Suprapubic skin (tissue), 4 donors: ENCODE results near the gene FGA.

Experiments
- CTCF ChIP-seq, 2 donors: fragments of 200-600 bp in 1 of 2; fragments of 450-650 bp in 1 of 2; sonication (generic) in 1 of 2; IDR thresholded peaks; one replicate each; pipeline ENCODE4 v1.5.1; 2016 to 2019; ENCODE audit warnings: antibody characterized with exemption in 2 of 2, mild to moderate bottlenecking in 1 of 2, moderate library complexity in 1 of 2
- EP300 ChIP-seq: sonication (generic); formaldehyde crosslinking; IDR thresholded peaks from one replicate; pipeline ENCODE4 v1.6.1; 2017; ENCODE audit warnings: antibody characterized with exemption
- POLR2A ChIP-seq, 2 donors: fragments of 450-650 bp; IDR thresholded peaks; one replicate each; pipeline ENCODE4 v1.6.1; 2017; ENCODE audit warnings: antibody characterized with exemption in 2 of 2, mild to moderate bottlenecking in 2 of 2, moderate library complexity in 2 of 2
- POLR2AphosphoS5 ChIP-seq, 3 donors: sonication (generic); formaldehyde crosslinking; IDR thresholded peaks; one replicate each; pipeline ENCODE4 v1.6.1; 2017; ENCODE audit warnings: antibody characterized with exemption in 3 of 3

DNA sequence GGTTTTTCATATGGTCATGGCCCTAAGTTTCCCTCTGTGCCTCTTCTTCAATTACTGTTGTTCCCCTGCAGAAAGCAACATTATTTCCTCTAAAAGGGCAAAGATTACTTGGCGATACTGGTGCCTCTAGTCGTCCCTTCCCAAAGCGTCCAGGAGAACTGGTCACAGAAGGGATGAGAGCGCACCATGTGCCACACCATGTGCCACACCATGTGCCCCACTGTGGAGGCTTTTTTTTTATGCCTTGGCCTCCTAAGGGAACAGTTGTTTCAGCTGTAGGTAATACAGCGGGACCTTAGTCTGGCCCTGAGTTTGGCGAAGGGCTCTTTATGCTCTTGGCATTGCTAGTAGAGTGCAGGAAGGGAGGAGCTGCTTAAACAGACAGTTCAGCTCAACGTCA, 33.5 kb upstream of the FGA start:
- TF ChIP-seq CTCF (IDR thresholded peaks at IDR 0.05) (no peak), POLR2AphosphoS5 (IDR thresholded peaks at IDR 0.05) (no peak), EP300 (no peak), POLR2A (IDR thresholded peaks at IDR 0.05) (no peak)
